Measurements from ENCODE around the gene TNFRSF1B.

The TNFRSF1B gene

GRCh38 chr1:12185918-12186678, 19.3 kb downstream of the TNFRSF1B start:
- Histone ChIP-seq H3K9me3 (ENCODE audit: control insufficient read depth, insufficient read depth, low read length) (no peaks in the 10 kb centered on the region), H3K27ac (ENCODE audit: low read depth, low read length) (no peak overlapping the region), H3K9ac (ENCODE audit: low read depth, low read length) (no peak overlapping the region), H3K4me3 (ENCODE audit: low read depth, low read length) (no peak overlapping the region), H3K27me3 (ENCODE audit: control insufficient read depth, insufficient read depth, low read length) (no peaks in the 10 kb centered on the region), H3K4me1 (ENCODE audit: control insufficient read depth, insufficient read depth, low read length) (peaks cover 12% of the 10 kb centered on the region; the same call in 1 of the 2 replicates), H3K36me3 (ENCODE audit: control insufficient read depth, insufficient read depth, low read length) (no peaks in the 10 kb centered on the region)

GRCh38 chr1:12186679-12186985, 19.8 kb downstream of the TNFRSF1B start:
- H3K9me3 ChIP-seq (ENCODE audit: control insufficient read depth, insufficient read depth, low read length) = no peaks in the 10 kb centered on the region
- H3K36me3 ChIP-seq (ENCODE audit: control insufficient read depth, insufficient read depth, low read length) = no peaks in the 10 kb centered on the region
- peaks cover 12% of the 10 kb centered on the region; the same call in 1 of the 2 replicates for H3K4me1 ChIP-seq (ENCODE audit: control insufficient read depth, insufficient read depth, low read length)
- no peaks in the 10 kb centered on the region for H3K27me3 ChIP-seq (ENCODE audit: control insufficient read depth, insufficient read depth, low read length)
- no peak overlapping the region for H3K27ac ChIP-seq (ENCODE audit: low read depth, low read length)
- no peak overlapping the region for H3K4me3 ChIP-seq (ENCODE audit: low read depth, low read length)
- no peak overlapping the region for H3K9ac ChIP-seq (ENCODE audit: low read depth, low read length)

- Histone ChIP-seq H3K4me3 (ENCODE audit: low read depth, low read length) (no peak overlapping the region), H3K27ac (ENCODE audit: low read depth, low read length) (no peak overlapping the region), H3K36me3 (ENCODE audit: control insufficient read depth, insufficient read depth, low read length) (no peaks in the 10 kb centered on the region), H3K27me3 (ENCODE audit: control insufficient read depth, insufficient read depth, low read length) (no peaks in the 10 kb centered on the region), H3K9ac (ENCODE audit: low read depth, low read length) (no peak overlapping the region), H3K4me1 (ENCODE audit: control insufficient read depth, insufficient read depth, low read length) (peaks cover 12% of the 10 kb centered on the region; the same call in 1 of the 2 replicates), H3K9me3 (ENCODE audit: control insufficient read depth, insufficient read depth, low read length) (no peaks in the 10 kb centered on the region)
These were observed 21.3 kb downstream of the TNFRSF1B start for GRCh38 chr1:12188115-12188514.

- Histone ChIP-seq H3K9ac (ENCODE audit: low read depth, low read length) (no peak overlapping the region), H3K27me3 (ENCODE audit: control insufficient read depth, insufficient read depth, low read length) (no peaks in the 10 kb centered on the region), H3K27ac (ENCODE audit: low read depth, low read length) (no peak overlapping the region), H3K4me3 (ENCODE audit: low read depth, low read length) (no peak overlapping the region), H3K36me3 (ENCODE audit: control insufficient read depth, insufficient read depth, low read length) (no peaks in the 10 kb centered on the region), H3K4me1 (ENCODE audit: control insufficient read depth, insufficient read depth, low read length) (peaks cover 12% of the 10 kb centered on the region; the same call in 1 of the 2 replicates), H3K9me3 (ENCODE audit: control insufficient read depth, insufficient read depth, low read length) (no peaks in the 10 kb centered on the region)
These were observed 22.0 kb downstream of the TNFRSF1B start for GRCh38 chr1:12188657-12189327.

- no peaks in the 10 kb centered on the region for H3K36me3 ChIP-seq (ENCODE audit: control insufficient read depth, insufficient read depth, low read length)
- no peak overlapping the region for H3K4me3 ChIP-seq (ENCODE audit: low read depth, low read length)
- no peaks in the 10 kb centered on the region for H3K9me3 ChIP-seq (ENCODE audit: control insufficient read depth, insufficient read depth, low read length)
- H3K27me3 ChIP-seq (ENCODE audit: control insufficient read depth, insufficient read depth, low read length) = no peaks in the 10 kb centered on the region
- no peak overlapping the region for H3K9ac ChIP-seq (ENCODE audit: low read depth, low read length)
- H3K4me1 ChIP-seq (ENCODE audit: control insufficient read depth, insufficient read depth, low read length) = peaks cover 8% of the 10 kb centered on the region; the same call in 1 of the 2 replicates
- H3K27ac ChIP-seq (ENCODE audit: low read depth, low read length) = no peak overlapping the region
These were observed 22.5 kb downstream of the TNFRSF1B start for GRCh38 chr1:12189328-12189682.

GRCh38 chr1:12191242-12192032, 24.6 kb downstream of the TNFRSF1B start:
- Histone ChIP-seq H3K4me1 (ENCODE audit: control insufficient read depth, insufficient read depth, low read length) (0 out of 2 replicates have a peak, but pooled peaks cover 7% of the 10 kb centered on the region), H3K36me3 (ENCODE audit: control insufficient read depth, insufficient read depth, low read length) (no peaks in the 10 kb centered on the region), H3K27me3 (ENCODE audit: control insufficient read depth, insufficient read depth, low read length) (no peaks in the 10 kb centered on the region), H3K4me3 (ENCODE audit: low read depth, low read length) (no peak overlapping the region), H3K27ac (ENCODE audit: low read depth, low read length) (no peak overlapping the region), H3K9me3 (ENCODE audit: control insufficient read depth, insufficient read depth, low read length) (no peaks in the 10 kb centered on the region), H3K9ac (ENCODE audit: low read depth, low read length) (no peak overlapping the region)

GRCh38 chr1:12194666-12195216, 27.9 kb downstream of the TNFRSF1B start:
- Histone ChIP-seq H3K36me3 (ENCODE audit: control insufficient read depth, insufficient read depth, low read length) (no peaks in the 10 kb centered on the region), H3K4me3 (ENCODE audit: low read depth, low read length) (no peak overlapping the region), H3K9me3 (ENCODE audit: control insufficient read depth, insufficient read depth, low read length) (no peaks in the 10 kb centered on the region), H3K4me1 (ENCODE audit: control insufficient read depth, insufficient read depth, low read length) (0 out of 2 replicates have a peak, but pooled peaks cover 3% of the 10 kb centered on the region), H3K27ac (ENCODE audit: low read depth, low read length) (no peak overlapping the region), H3K9ac (ENCODE audit: low read depth, low read length) (no peak overlapping the region), H3K27me3 (ENCODE audit: control insufficient read depth, insufficient read depth, low read length) (no peaks in the 10 kb centered on the region)

- Histone ChIP-seq H3K9ac (ENCODE audit: low read depth, low read length) (no peak overlapping the region), H3K4me3 (ENCODE audit: low read depth, low read length) (no peak overlapping the region), H3K27ac (ENCODE audit: low read depth, low read length) (no peak overlapping the region), H3K36me3 (ENCODE audit: control insufficient read depth, insufficient read depth, low read length) (no peaks in the 10 kb centered on the region), H3K4me1 (ENCODE audit: control insufficient read depth, insufficient read depth, low read length) (0 out of 2 replicates have a peak, but pooled peaks cover 3% of the 10 kb centered on the region), H3K9me3 (ENCODE audit: control insufficient read depth, insufficient read depth, low read length) (no peaks in the 10 kb centered on the region), H3K27me3 (ENCODE audit: control insufficient read depth, insufficient read depth, low read length) (no peaks in the 10 kb centered on the region)
These were observed 28.6 kb downstream of the TNFRSF1B start for GRCh38 chr1:12195416-12195815.

- H3K9ac ChIP-seq (ENCODE audit: low read depth, low read length) = no peak overlapping the region
- 0 out of 2 replicates have a peak, but pooled peaks cover 3% of the 10 kb centered on the region for H3K4me1 ChIP-seq (ENCODE audit: control insufficient read depth, insufficient read depth, low read length)
- H3K4me3 ChIP-seq (ENCODE audit: low read depth, low read length) = no peak overlapping the region
- H3K9me3 ChIP-seq (ENCODE audit: control insufficient read depth, insufficient read depth, low read length) = no peaks in the 10 kb centered on the region
- no peaks in the 10 kb centered on the region for H3K36me3 ChIP-seq (ENCODE audit: control insufficient read depth, insufficient read depth, low read length)
- H3K27ac ChIP-seq (ENCODE audit: low read depth, low read length) = no peak overlapping the region
- H3K27me3 ChIP-seq (ENCODE audit: control insufficient read depth, insufficient read depth, low read length) = no peaks in the 10 kb centered on the region
These were observed 30.1 kb downstream of the TNFRSF1B start for GRCh38 chr1:12196641-12197482.

- Histone ChIP-seq H3K4me1 (ENCODE audit: control insufficient read depth, insufficient read depth, low read length) (peaks cover 7% of the 10 kb centered on the region; the same call in 1 of the 2 replicates), H3K36me3 (ENCODE audit: control insufficient read depth, insufficient read depth, low read length) (no peaks in the 10 kb centered on the region), H3K27me3 (ENCODE audit: control insufficient read depth, insufficient read depth, low read length) (no peaks in the 10 kb centered on the region), H3K9ac (ENCODE audit: low read depth, low read length) (no peak overlapping the region), H3K27ac (ENCODE audit: low read depth, low read length) (no peak overlapping the region), H3K9me3 (ENCODE audit: control insufficient read depth, insufficient read depth, low read length) (no peaks in the 10 kb centered on the region), H3K4me3 (ENCODE audit: low read depth, low read length) (no peak overlapping the region)
These were observed 30.7 kb downstream of the TNFRSF1B start for GRCh38 chr1:12197483-12197880.

Measured in HUES48 (cell line).